Sigmoid colon (tissue), 7 donors: ENCODE data around the gene NRP1. TPM values are rescaled to one million over a fixed set of nuclear protein-coding genes. Genes with fewer than 3 reads are reported as not detected.

Experiments used
- DNase-seq: peaks from one replicate; pipeline ENCODE4 v3.0.0-alpha.2; 2019
- H3K27ac ChIP-seq, 4 donors: fragments of 200-600 bp; sonication (generic); one replicate each; pipeline ENCODE4 v1.5.1; 2016 to 2019; ENCODE audit warnings: mild to moderate bottlenecking in 1 of 4
- H3K27me3 ChIP-seq, 3 donors: fragments of 200-600 bp; sonication (generic); one replicate each; pipeline ENCODE4 v1.5.1; 2019; ENCODE audit warnings: mild to moderate bottlenecking in 1 of 3
- H3K36me3 ChIP-seq, 4 donors: fragments of 200-600 bp; sonication (generic); one replicate each; pipeline ENCODE4 v1.5.1; 2016 to 2019
- H3K4me1 ChIP-seq, 4 donors: fragments of 200-600 bp; sonication (generic); one replicate each; pipeline ENCODE4 v1.5.1; 2017 to 2019
- H3K4me3 ChIP-seq, 4 donors: fragments of 200-600 bp; sonication (generic); one replicate each; pipeline ENCODE4 v1.5.1; 2017 to 2019; ENCODE audit warnings: mild to moderate bottlenecking in 2 of 4, moderate library complexity in 1 of 4
- H3K9me3 ChIP-seq, 4 donors: fragments of 200-600 bp in 3 of 4; sonication (generic) in 3 of 4; one replicate each; pipeline versions ENCODE4 v1.5.1 to v1.6.1; 2013 to 2019
- EP300 ChIP-seq, 4 donors: sonication (generic); formaldehyde crosslinking; IDR thresholded peaks; one replicate each; pipeline ENCODE4 v1.6.1; 2017; ENCODE audit warnings: antibody characterized with exemption in 4 of 4
- POLR2A ChIP-seq, 2 donors: fragments of 450-650 bp; IDR thresholded peaks; one replicate each; pipeline ENCODE4 v1.6.1; 2016; ENCODE audit warnings: antibody characterized with exemption in 2 of 2, mild to moderate bottlenecking in 2 of 2, moderate library complexity in 2 of 2
- POLR2AphosphoS5 ChIP-seq, 4 donors: sonication (generic); formaldehyde crosslinking; IDR thresholded peaks; one replicate each; pipeline ENCODE4 v1.6.1; 2017; ENCODE audit warnings: antibody characterized with exemption in 4 of 4
- WGBS, 2 donors: extraction: QIAGEN DNeasy Blood & Tissue Kit; methylation state at CpG; one replicate each; pipeline ENCODE4 v1.1.7; 2013; 5-methylcytosine and 5-hydroxymethylcytosine counted together
- intact Hi-C: fragments of 100-400 bp; cut with DNase I; formaldehyde crosslinking; loops from one replicate; pipeline ENCODE4 v1.15.1; 2023
- polyA plus RNA-seq, 3 donors: library from polyadenylated mRNA; stranded (reverse); fragments of 200-250 nt; gene quantifications; one replicate each; pipeline ENCODE4 v1.2.3, GENCODE V29; 2013
- total RNA-seq, 4 donors: library from RNA; depleted of rRNA; stranded (reverse); fragments of >200 nt; gene quantifications; one replicate each; pipeline ENCODE4 v1.1.0, GENCODE V29; 2016
- TF ChIP-seq, protein P1 (sequence below), 4 experiments: fragments of 450-650 bp in 3 of 4; fragments of 200-600 bp in 1 of 4; IDR thresholded peaks; one replicate each; pipeline ENCODE4 v1.5.1; 2016 to 2019; ENCODE audit warnings: antibody characterized with exemption in 4 of 4, mild to moderate bottlenecking in 3 of 4, moderate library complexity in 2 of 4
- donor health status: healthy with polysubstance abuse.
- donor health status: Bipolar disorder and iron deficiency.
- donor health status: healthy.

Gene NRP1
- total and polyA plus RNA-seq, 7 donors, result 3.6 to 52.4 (median 44.1) TPM

GRCh38 chr10:33353334-33353733 is 18.9 kb upstream of the NRP1 start:
- TF ChIP-seq EP300 (IDR thresholded peaks at IDR 0.05) (no peak), POLR2A (IDR thresholded peaks at IDR 0.05) (no peak), POLR2AphosphoS5 (IDR thresholded peaks at IDR 0.05) (no peak)
- TF ChIP-seq, protein P1, sequence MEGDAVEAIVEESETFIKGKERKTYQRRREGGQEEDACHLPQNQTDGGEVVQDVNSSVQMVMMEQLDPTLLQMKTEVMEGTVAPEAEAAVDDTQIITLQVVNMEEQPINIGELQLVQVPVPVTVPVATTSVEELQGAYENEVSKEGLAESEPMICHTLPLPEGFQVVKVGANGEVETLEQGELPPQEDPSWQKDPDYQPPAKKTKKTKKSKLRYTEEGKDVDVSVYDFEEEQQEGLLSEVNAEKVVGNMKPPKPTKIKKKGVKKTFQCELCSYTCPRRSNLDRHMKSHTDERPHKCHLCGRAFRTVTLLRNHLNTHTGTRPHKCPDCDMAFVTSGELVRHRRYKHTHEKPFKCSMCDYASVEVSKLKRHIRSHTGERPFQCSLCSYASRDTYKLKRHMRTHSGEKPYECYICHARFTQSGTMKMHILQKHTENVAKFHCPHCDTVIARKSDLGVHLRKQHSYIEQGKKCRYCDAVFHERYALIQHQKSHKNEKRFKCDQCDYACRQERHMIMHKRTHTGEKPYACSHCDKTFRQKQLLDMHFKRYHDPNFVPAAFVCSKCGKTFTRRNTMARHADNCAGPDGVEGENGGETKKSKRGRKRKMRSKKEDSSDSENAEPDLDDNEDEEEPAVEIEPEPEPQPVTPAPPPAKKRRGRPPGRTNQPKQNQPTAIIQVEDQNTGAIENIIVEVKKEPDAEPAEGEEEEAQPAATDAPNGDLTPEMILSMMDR (IDR thresholded peaks at IDR 0.05), result no peak
- Histone ChIP-seq H3K27ac (no peak overlapping the region), H3K36me3 (no peaks in the 10 kb centered on the region), H3K4me3 (no peak overlapping the region), H3K9me3 (no peaks in the 10 kb centered on the region), H3K27me3 (no peaks in the 10 kb centered on the region), H3K4me1 (no peaks in the 10 kb centered on the region)
- DNase-seq, result no peak
- intact Hi-C loops, result no loop called here
- 80% methylated on average over 8 of the region's 8 CpGs for WGBS, 2 donors

GRCh38 chr10:33352615-33353014 is 18.1 kb upstream of the NRP1 start:
- no peak for TF ChIP-seq EP300 (IDR thresholded peaks at IDR 0.05)
- TF ChIP-seq, protein P1 (IDR thresholded peaks at IDR 0.05), result no peak
- TF ChIP-seq POLR2A (IDR thresholded peaks at IDR 0.05), result no peak
- no peak for TF ChIP-seq POLR2AphosphoS5 (IDR thresholded peaks at IDR 0.05)
- H3K27me3 ChIP-seq, result no peaks in the 10 kb centered on the region
- intact Hi-C loops, result no loop called here
- no peak overlapping the region for H3K4me3 ChIP-seq
- no peaks in the 10 kb centered on the region for H3K36me3 ChIP-seq
- no peak for DNase-seq
- no peaks in the 10 kb centered on the region for H3K9me3 ChIP-seq
- H3K4me1 ChIP-seq, result peaks cover 0 to 2% (median 1%) of the 10 kb centered on the region in 4 donors
- H3K27ac ChIP-seq, result no peak overlapping the region
- WGBS, 2 donors, result 84 to 93% methylated on average over 3 of the region's 3 CpGs

DNA sequence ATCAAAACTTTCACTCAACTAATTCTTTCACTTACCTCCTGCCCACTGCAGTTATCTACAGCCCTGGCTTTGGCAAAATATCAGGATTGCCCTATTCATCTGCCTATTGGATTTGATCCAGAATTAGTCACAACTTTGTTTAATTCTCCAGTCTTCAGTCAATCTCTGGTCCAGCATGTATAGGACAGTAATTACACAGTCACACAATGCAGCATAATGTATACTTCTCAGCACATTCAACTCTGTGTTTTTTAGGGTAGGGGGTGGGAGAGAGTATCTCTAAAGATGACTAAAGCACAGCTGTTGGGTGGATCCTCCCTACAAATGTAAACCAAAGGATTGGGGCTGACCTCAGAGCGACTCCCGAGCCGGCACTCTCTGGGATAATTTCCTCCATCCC is 17.7 kb upstream of the NRP1 start:
- Histone ChIP-seq H3K36me3 (no peaks in the 10 kb centered on the region), H3K9me3 (no peaks in the 10 kb centered on the region), H3K4me3 (no peak overlapping the region), H3K27ac (no peak overlapping the region), H3K4me1 (peaks cover 0 to 7% (median 3%) of the 10 kb centered on the region in 4 donors), H3K27me3 (no peaks in the 10 kb centered on the region)
- whole genome bisulfite sequencing, 2 donors, result 30 to 69% methylated on average over 3 of the region's 3 CpGs
- intact Hi-C loops, result no loop called here
- TF ChIP-seq POLR2A (IDR thresholded peaks at IDR 0.05) (no peak), POLR2AphosphoS5 (IDR thresholded peaks at IDR 0.05) (no peak), EP300 (IDR thresholded peaks at IDR 0.05) (no peak)
- TF ChIP-seq, protein P1 (IDR thresholded peaks at IDR 0.05), result no peak
- no peak for DNase-seq

DNA sequence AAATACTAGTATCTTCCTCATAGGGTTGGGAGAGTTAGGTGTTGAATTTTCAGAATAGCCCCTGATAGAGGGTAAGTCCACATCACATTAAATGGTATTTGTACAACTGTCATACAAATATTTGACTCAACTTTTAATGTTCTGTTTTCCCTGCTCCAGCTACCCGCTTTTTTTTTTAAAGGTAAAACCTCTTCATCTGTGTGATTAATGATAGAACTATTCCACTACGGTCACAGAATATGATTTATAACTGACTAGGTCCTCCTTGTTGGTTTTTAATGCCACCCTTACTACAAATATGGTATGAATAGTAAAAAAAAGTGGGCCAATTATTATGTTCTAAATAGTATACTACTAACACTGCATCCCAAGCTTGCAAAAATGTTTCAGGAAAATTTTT is 15.6 kb upstream of the NRP1 start:
- 91 to 93% methylated on average over 2 of the region's 2 CpGs for WGBS, 2 donors
- TF ChIP-seq EP300 (IDR thresholded peaks at IDR 0.05) (no peak), POLR2A (IDR thresholded peaks at IDR 0.05) (no peak), POLR2AphosphoS5 (IDR thresholded peaks at IDR 0.05) (no peak)
- TF ChIP-seq, protein P1 (IDR thresholded peaks at IDR 0.05), result no peak
- Histone ChIP-seq H3K27me3 (no peaks in the 10 kb centered on the region), H3K27ac (no peak overlapping the region), H3K4me3 (no peak overlapping the region), H3K4me1 (peaks cover 0 to 19% (median 5%) of the 10 kb centered on the region in 4 donors), H3K36me3 (no peaks in the 10 kb centered on the region), H3K9me3 (no peaks in the 10 kb centered on the region)
- intact Hi-C loops, result no loop called here
- DNase-seq, result no peak

GRCh38 chr10:33349268-33349667 is 14.8 kb upstream of the NRP1 start:
- peaks cover 0 to 19% (median 5%) of the 10 kb centered on the region in 4 donors for H3K4me1 ChIP-seq
- no peak overlapping the region for H3K27ac ChIP-seq
- TF ChIP-seq EP300 (IDR thresholded peaks at IDR 0.05) (no peak), POLR2AphosphoS5 (IDR thresholded peaks at IDR 0.05) (no peak), POLR2A (IDR thresholded peaks at IDR 0.05) (no peak)
- TF ChIP-seq, protein P1 (IDR thresholded peaks at IDR 0.05), result no peak
- no peak for DNase-seq
- no peaks in the 10 kb centered on the region for H3K36me3 ChIP-seq
- intact Hi-C loops, result no loop called here
- H3K9me3 ChIP-seq, result no peaks in the 10 kb centered on the region
- H3K4me3 ChIP-seq, result no peak overlapping the region
- H3K27me3 ChIP-seq, result no peaks in the 10 kb centered on the region
